Neural progenitor cell (in vitro differentiated cells): ENCODE measurements around the gene EPHB2. TPM values are rescaled to one million over a fixed set of nuclear protein-coding genes. Genes with fewer than 3 reads are reported as not detected.

Experiments used
- DNase-seq: peaks from one replicate; pipeline ENCODE4 v3.0.0-alpha.2; 2016; ENCODE audit warnings: low spot score
- H2AFZ ChIP-seq: fragments of 200-600 bp; sonication (generic); replicated peaks from 2 replicates; pipeline ENCODE4 v1.6.1; 2016; ENCODE audit warnings: antibody characterized with exemption
- H3F3A ChIP-seq: fragments of 200-600 bp; sonication (generic); 2 replicates; pipeline ENCODE4 v1.6.1; 2016; ENCODE audit warnings: antibody characterized with exemption, low read depth
- H3K27ac ChIP-seq: fragments of 200-600 bp; sonication (generic); 2 replicates; pipeline ENCODE4 v1.5.1; 2016; ENCODE audit warnings: mild to moderate bottlenecking
- H3K27me3 ChIP-seq: fragments of 200-600 bp; sonication (generic); 2 replicates; pipeline ENCODE4 v1.6.1; 2016; ENCODE audit warnings: mild to moderate bottlenecking, moderate library complexity
- H3K36me3 ChIP-seq: fragments of 200-600 bp; sonication (generic); 2 replicates; pipeline ENCODE4 v1.5.1; 2016
- H3K4me1 ChIP-seq: fragments of 200-600 bp; sonication (generic); 2 replicates; pipeline ENCODE4 v1.6.1; 2016; ENCODE audit warnings: mixed run types
- H3K4me2 ChIP-seq: fragments of 200-600 bp; sonication (generic); 2 replicates; pipeline ENCODE4 v1.6.1; 2016
- H3K4me3 ChIP-seq: fragments of 200-600 bp; sonication (generic); 2 replicates; pipeline ENCODE4 v1.5.1; 2016
- H3K79me2 ChIP-seq: fragments of 200-600 bp; sonication (generic); 2 replicates; pipeline ENCODE4 v1.6.1; 2016; ENCODE audit warnings: low read depth
- H3K9ac ChIP-seq: fragments of 200-600 bp; sonication (generic); 2 replicates; pipeline ENCODE4 v1.6.1; 2016
- H3K9me3 ChIP-seq: fragments of 200-600 bp; sonication (generic); 2 replicates; pipeline ENCODE4 v1.5.1; 2016; ENCODE audit warnings: low read depth
- H4K20me1 ChIP-seq: fragments of 200-600 bp; sonication (generic); 2 replicates; pipeline ENCODE4 v1.6.1; 2016; ENCODE audit warnings: low read depth
- H3K27ac Mint-ChIP-seq: 3 replicates; pipeline ENCODE4 v1.8.0; 2021; ENCODE audit warnings: mixed read lengths
- H3K27me3 Mint-ChIP-seq: 2 replicates; pipeline ENCODE4 v1.8.0; 2022; ENCODE audit warnings: low read depth, mild to moderate bottlenecking, inconsistent platforms, moderate library complexity, mixed read lengths; ENCODE audit not compliant: insufficient read depth
- H3K36me3 Mint-ChIP-seq: 3 replicates; pipeline ENCODE4 v1.8.0; 2021; ENCODE audit warnings: mixed read lengths
- H3K4me1 Mint-ChIP-seq: 3 replicates; pipeline ENCODE4 v1.8.0; 2021; ENCODE audit warnings: mixed read lengths
- H3K4me3 Mint-ChIP-seq: 3 replicates; pipeline ENCODE4 v1.8.0; 2021; ENCODE audit warnings: mild to moderate bottlenecking, moderate library complexity, mixed read lengths
- H3K9me3 Mint-ChIP-seq: 3 replicates; pipeline ENCODE4 v1.8.0; 2020; ENCODE audit warnings: mixed read lengths
- CTCF ChIP-seq: fragments of 200-600 bp; sonication (generic); IDR thresholded peaks from 2 replicates; pipeline ENCODE4 v1.5.1; 2017; ENCODE audit warnings: antibody characterized with exemption, mild to moderate bottlenecking
- EZH2 ChIP-seq: fragments of 200-600 bp; sonication (generic); IDR thresholded peaks from 2 replicates; pipeline ENCODE4 v1.6.1; 2017; ENCODE audit warnings: antibody characterized with exemption, mild to moderate bottlenecking, moderate library complexity
- EZH2phosphoT487 ChIP-seq: fragments of 200-600 bp; sonication (generic); IDR thresholded peaks from 2 replicates; pipeline ENCODE4 v1.6.1; 2017; ENCODE audit warnings: antibody characterized with exemption
- total RNA-seq: library from RNA; depleted of rRNA; stranded (reverse); fragments of >200 nt; gene quantifications from 2 replicates; pipeline ENCODE4 v1.2.3, GENCODE V29; 2015; ENCODE audit warnings: low replicate concordance

The EPHB2 gene
- total RNA-seq, 1 donor from 2014 or later = 38.3 TPM

DNA sequence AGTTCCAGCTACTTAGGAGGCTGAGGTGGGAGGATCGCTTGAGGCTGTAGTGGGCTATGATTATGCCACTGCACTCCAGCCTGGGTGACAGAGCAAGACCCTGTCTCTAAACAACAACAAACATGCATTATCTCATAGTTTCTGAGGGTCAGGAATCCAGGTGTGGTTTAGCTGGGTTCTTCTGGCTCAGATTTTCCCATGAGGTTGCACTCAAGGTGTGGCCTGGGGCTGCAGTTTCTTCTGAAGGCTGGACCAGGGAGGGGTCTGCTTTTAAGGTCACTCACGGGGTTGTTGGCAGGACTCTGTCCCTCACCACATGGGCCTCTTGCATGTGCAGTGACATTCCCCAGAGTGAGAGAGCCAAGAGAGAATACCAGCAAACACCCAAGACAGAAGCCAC, 77.0 kb downstream of the EPHB2 start:
- Histone ChIP-seq H3K4me2 (no peak overlapping the region), H3F3A (peaks cover 15% of the 10 kb centered on the region), H3K36me3 (no peaks in the 10 kb centered on the region), H3K27ac (no peak overlapping the region), H2AFZ (no peak overlapping the region), H3K4me3 (no peak overlapping the region), H3K79me2 (no peaks in the 10 kb centered on the region), H3K9ac (no peak overlapping the region), H3K4me1 (peaks cover 36% of the 10 kb centered on the region), H3K9me3 (no peaks in the 10 kb centered on the region), H3K27me3 (no peaks in the 10 kb centered on the region), H4K20me1 (peaks cover 14% of the 10 kb centered on the region)
- H3K9me3 Mint-ChIP-seq = no peaks in the 10 kb centered on the region
- H3K4me3 Mint-ChIP-seq = no peak overlapping the region
- H3K27ac Mint-ChIP-seq = peak overlapping the region; percentile 29
- H3K36me3 Mint-ChIP-seq = peaks cover 11% of the 10 kb centered on the region
- H3K27me3 Mint-ChIP-seq = peaks cover 4% of the 10 kb centered on the region
- TF ChIP-seq CTCF = no peak
- no peak for TF ChIP-seq EZH2phosphoT487
- TF ChIP-seq EZH2 = no peak
- H3K4me1 Mint-ChIP-seq = peaks cover 54% of the 10 kb centered on the region
- DNase-seq = no peak

GRCh38 chr1:22788254-22788661, 77.6 kb downstream of the EPHB2 start:
- Mint-ChIP-seq H3K27ac (no peak overlapping the region), H3K4me1 (peaks cover 52% of the 10 kb centered on the region), H3K27me3 (peaks cover 4% of the 10 kb centered on the region), H3K36me3 (peaks cover 11% of the 10 kb centered on the region), H3K9me3 (no peaks in the 10 kb centered on the region), H3K4me3 (no peak overlapping the region)
- H3K9me3 ChIP-seq = no peaks in the 10 kb centered on the region
- DNase-seq = no peak
- peaks cover 9% of the 10 kb centered on the region for H4K20me1 ChIP-seq
- no peaks in the 10 kb centered on the region for H3K36me3 ChIP-seq
- H3K27ac ChIP-seq = no peak overlapping the region
- H3K4me1 ChIP-seq = peaks cover 36% of the 10 kb centered on the region
- no peak overlapping the region for H3K9ac ChIP-seq
- no peak overlapping the region for H3K4me3 ChIP-seq
- peaks cover 15% of the 10 kb centered on the region for H3F3A ChIP-seq
- H3K79me2 ChIP-seq = peaks cover 4% of the 10 kb centered on the region
- no peak for TF ChIP-seq EZH2
- no peak for TF ChIP-seq EZH2phosphoT487
- no peak for TF ChIP-seq CTCF
- no peak overlapping the region for H2AFZ ChIP-seq
- no peak overlapping the region for H3K4me2 ChIP-seq
- H3K27me3 ChIP-seq = no peaks in the 10 kb centered on the region

GRCh38 chr1:22789356-22789994, 78.8 kb downstream of the EPHB2 start:
- H3K27ac Mint-ChIP-seq = peak overlapping the region; percentile 59
- peak overlapping the region; percentile 49 for H3K4me3 Mint-ChIP-seq
- H3K27me3 Mint-ChIP-seq = peaks cover 4% of the 10 kb centered on the region
- H2AFZ ChIP-seq = no peak overlapping the region
- DNase-seq = no peak
- H3K79me2 ChIP-seq = peaks cover 11% of the 10 kb centered on the region
- H3F3A ChIP-seq = peaks cover 27% of the 10 kb centered on the region
- no peaks in the 10 kb centered on the region for H3K27me3 ChIP-seq
- H3K27ac ChIP-seq = no peak overlapping the region
- no peaks in the 10 kb centered on the region for H3K9me3 ChIP-seq
- H3K9me3 Mint-ChIP-seq = no peaks in the 10 kb centered on the region
- H4K20me1 ChIP-seq = peaks cover 12% of the 10 kb centered on the region
- no peak overlapping the region for H3K4me2 ChIP-seq
- peaks cover 7% of the 10 kb centered on the region for H3K36me3 Mint-ChIP-seq
- no peaks in the 10 kb centered on the region for H3K36me3 ChIP-seq
- no peak overlapping the region for H3K9ac ChIP-seq
- peaks cover 57% of the 10 kb centered on the region for H3K4me1 Mint-ChIP-seq
- no peak for TF ChIP-seq EZH2phosphoT487
- TF ChIP-seq EZH2 = no peak
- no peak for TF ChIP-seq CTCF
- no peak overlapping the region for H3K4me3 ChIP-seq
- H3K4me1 ChIP-seq = peaks cover 45% of the 10 kb centered on the region
